PFSK-1 (cell line): ENCODE data around the gene BBOF1.

Experiments
- FOXP2 ChIP-seq: optimal IDR thresholded peaks from 2 replicates; pipeline ENCODE3; 2011; ENCODE audit warnings: borderline replicate concordance, control low read depth, inconsistent platforms; ENCODE audit not compliant: insufficient read depth; ENCODE audit errors: extremely low read length, extremely low read depth
- POLR2AphosphoS5 ChIP-seq: IDR thresholded peaks from 2 replicates; pipeline ENCODE4 v1.6.1; 2012; ENCODE audit warnings: low read depth, mild to moderate bottlenecking, control low read depth, low read length, moderate library complexity
- REST ChIP-seq, 2 experiments: IDR thresholded peaks; 2 replicates each; pipeline versions ENCODE4 v1.6.1 to v1.8.0; 2011 to 2012; ENCODE audit warnings: low read depth in 2 of 2, low read length in 2 of 2, control low read depth in 1 of 2, inconsistent platforms in 1 of 2, mild to moderate bottlenecking in 1 of 2, moderate library complexity in 1 of 2; ENCODE audit not compliant: insufficient read depth in 1 of 2
- SIN3A ChIP-seq: IDR thresholded peaks from 2 replicates; pipeline ENCODE4 v1.6.1; 2012; ENCODE audit warnings: mild to moderate bottlenecking, low read length, moderate library complexity, borderline replicate concordance; ENCODE audit not compliant: insufficient read depth
- TAF1 ChIP-seq: IDR thresholded peaks from 2 replicates; pipeline ENCODE4 v1.6.1; 2012; ENCODE audit warnings: low read length, control low read depth, borderline replicate concordance; ENCODE audit not compliant: insufficient read depth

Gene BBOF1

GRCh38 chr14:73991092-73991491 lies 28.1 kb upstream of the BBOF1 start:
- TF ChIP-seq TAF1 (no peak), SIN3A (no peak), FOXP2 (no peak), POLR2AphosphoS5 (no peak), REST (IDR thresholded peaks at IDR 0.05; ENCODE audit: insufficient read depth in 1 of 2, low read depth in 2 of 2, low read length in 2 of 2) (no peak)

- TF ChIP-seq SIN3A (no peak), REST (IDR thresholded peaks at IDR 0.05; ENCODE audit: insufficient read depth in 1 of 2, low read depth in 2 of 2, low read length in 2 of 2) (no peak), POLR2AphosphoS5 (no peak), TAF1 (no peak), FOXP2 (no peak)
Measured at GRCh38 chr14:73995977-73996378, 23.2 kb upstream of the BBOF1 start.

- TF ChIP-seq FOXP2 (no peak), TAF1 (no peak), SIN3A (no peak), POLR2AphosphoS5 (no peak), REST (IDR thresholded peaks at IDR 0.05; ENCODE audit: insufficient read depth in 1 of 2, low read depth in 2 of 2, low read length in 2 of 2) (no peak)
Measured at GRCh38 chr14:73996731-73997107, 22.4 kb upstream of the BBOF1 start.

GRCh38 chr14:73997108-73997943 lies 21.8 kb upstream of the BBOF1 start:
- TF ChIP-seq FOXP2 = no peak
- no peak for TF ChIP-seq TAF1
- no peak for TF ChIP-seq REST (IDR thresholded peaks at IDR 0.05; ENCODE audit: insufficient read depth in 1 of 2, low read depth in 2 of 2, low read length in 2 of 2)
- TF ChIP-seq POLR2AphosphoS5 = no peak
- TF ChIP-seq SIN3A = no peak

- no peak for TF ChIP-seq POLR2AphosphoS5
- TF ChIP-seq TAF1 = no peak
- no peak for TF ChIP-seq FOXP2
- TF ChIP-seq SIN3A = no peak
- TF ChIP-seq REST (IDR thresholded peaks at IDR 0.05; ENCODE audit: insufficient read depth in 1 of 2, low read depth in 2 of 2, low read length in 2 of 2) = no peak
Measured at GRCh38 chr14:73997944-73998447, 21.2 kb upstream of the BBOF1 start.
